HG03571 (cell line): ENCODE results near the gene ULBP2.

Experiments
- ATAC-seq: cut with Tn5 transposase; IDR thresholded peaks from one replicate; pipeline ENCODE4 v1.9.1; 2021; ENCODE audit not compliant: unreplicated experiment

The ULBP2 gene, protein sequence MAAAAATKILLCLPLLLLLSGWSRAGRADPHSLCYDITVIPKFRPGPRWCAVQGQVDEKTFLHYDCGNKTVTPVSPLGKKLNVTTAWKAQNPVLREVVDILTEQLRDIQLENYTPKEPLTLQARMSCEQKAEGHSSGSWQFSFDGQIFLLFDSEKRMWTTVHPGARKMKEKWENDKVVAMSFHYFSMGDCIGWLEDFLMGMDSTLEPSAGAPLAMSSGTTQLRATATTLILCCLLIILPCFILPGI

GRCh38 chr6:149941583-149942460 lies at the start of gene ULBP2:
Gene ULBP2 (plus strand): TSS chr6:149942014. CDS start chr6:149942073, 59 bp downstream.
- no peak for ATAC-seq

DNA sequence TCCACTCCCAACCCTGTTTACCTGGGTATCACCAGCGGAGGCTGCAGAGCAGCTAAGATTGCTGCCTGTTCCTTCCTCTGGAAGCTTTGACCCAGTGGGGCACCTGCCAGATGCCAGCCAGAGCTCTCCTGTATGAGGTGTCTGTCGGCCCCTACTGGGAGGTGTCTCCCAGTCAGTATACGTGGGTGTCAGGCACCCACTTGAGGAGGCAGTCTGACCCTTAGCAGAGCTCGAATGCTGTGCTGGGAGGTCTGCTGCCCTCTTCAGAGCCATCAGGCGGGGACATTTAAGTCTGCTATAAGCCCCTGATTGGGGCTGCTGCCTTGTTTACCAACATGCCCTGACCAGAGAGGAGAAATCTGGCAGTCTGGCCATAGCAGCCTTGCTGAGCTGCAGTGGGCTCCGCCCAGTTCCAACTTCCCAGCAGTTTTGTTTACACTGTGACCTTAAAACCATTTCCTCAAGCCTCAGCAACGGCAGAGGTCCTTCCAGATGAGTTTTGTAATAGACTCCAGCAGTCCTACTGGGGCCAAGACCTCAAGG lies 46.7 kb upstream of the ULBP2 start:
- no peak for ATAC-seq

DNA sequence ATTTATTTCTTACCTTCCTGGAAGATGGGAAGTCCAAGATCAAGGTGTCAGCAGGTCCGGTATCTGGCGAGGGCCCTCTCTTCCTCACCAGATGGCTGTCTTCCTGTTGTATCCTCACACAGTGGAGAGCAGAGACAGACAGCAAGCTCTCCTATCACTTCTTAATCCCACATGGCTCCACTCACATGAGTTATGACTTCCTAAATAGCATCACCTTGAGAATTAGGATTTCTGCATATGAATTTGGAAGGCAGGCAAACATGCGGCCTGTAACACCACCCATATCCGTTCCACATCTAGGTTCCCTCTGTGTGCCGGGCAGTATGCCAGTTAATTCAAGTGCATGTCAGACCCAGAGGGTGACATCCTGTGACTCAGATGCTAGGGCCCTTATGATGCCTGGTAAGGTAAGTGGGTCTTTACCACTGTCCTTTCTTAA lies 46.0 kb upstream of the ULBP2 start:
- no peak for ATAC-seq

DNA sequence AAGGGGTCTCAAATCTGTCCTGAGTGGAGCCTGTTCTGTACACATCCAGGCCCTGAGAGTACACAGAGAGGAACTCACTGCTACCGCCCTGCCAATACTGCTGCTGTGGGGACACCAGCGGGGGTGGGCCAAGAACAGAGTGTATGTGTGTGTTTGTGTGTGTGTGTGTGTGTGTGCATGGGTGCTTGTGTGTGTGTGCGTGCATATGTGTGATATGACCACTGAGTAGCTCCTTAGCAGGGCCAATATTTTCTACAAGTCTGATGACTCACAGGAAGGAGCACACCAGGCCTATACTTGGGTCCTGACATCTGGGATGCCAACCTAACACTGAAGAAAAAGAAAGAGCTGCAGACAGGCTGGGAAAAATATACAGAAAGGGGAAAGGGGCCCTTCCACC lies 45.3 kb upstream of the ULBP2 start:
- no peak for ATAC-seq

DNA sequence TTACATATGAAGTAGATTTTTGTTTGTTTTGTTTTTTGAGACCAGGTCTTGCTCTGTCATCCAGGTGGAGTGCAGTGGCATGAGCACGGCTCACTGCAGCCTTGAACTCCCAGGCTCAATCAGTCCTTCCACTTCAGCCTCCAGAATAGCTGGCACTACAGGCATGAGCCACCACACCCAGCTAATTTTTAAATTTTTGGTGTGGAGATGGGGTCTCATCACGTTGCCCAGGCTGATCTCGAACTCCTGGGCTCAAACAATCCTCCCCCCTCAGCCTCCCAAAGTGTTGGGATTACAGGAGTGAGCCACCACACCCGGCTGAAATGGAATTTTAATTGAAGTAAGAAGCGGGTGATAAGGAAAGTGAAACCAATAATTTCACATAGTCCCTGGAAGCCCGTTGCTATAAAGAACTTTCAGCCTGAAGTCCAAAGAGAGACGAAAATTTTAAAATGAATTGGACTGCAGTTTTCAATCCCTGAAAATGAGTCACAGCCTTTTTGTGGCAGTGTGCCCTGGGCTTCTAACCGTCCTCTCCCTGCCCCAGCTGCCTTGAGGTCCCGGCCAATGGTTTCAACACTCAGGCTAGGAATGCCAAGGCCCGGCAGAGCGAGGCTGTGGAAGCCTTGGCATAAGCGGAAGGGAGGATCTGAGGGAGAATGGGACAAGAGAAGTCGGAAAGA lies 44.7 kb upstream of the ULBP2 start:
- ATAC-seq, result no peak

DNA sequence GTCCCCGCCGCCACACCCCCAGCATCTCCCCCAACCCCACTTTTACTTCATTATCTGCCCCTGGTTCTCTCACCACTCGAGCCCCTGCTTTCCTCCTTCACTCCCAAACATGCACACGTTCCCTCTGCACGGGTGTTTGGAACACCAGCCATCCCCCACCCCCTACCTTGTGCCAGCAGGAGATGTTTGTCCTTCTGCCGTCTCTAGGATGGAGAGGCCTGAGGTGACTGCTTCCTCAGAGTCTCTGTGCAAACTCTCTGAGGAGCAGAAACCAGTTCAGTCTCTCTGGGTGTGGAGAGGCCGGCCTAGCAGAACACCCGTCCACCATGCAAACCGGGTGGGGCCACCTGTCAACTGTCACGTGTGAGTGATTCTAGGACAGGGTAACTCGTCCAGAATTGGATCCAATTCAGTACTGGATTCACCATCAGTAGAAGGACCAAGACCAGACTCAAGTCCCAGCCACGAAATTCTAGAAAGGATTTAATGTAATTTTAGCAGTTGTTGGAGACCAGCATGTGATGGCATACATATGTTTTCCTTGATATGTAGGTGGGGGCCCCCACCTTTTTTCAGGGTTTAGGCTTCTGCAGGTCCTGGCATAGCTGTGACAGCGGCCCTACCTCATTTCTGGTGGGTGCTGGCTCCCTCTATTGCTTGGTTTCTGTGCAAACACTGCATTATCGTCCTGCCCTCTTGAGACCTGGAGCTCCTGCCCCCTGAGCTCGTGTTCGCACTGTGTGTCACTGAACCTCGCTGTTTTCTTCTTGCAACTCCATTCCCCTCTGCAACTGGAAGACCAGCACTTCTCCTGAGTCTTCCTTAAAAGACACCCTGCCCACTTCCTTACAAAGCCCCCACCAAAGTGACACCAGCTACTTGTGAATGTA lies 43.7 kb upstream of the ULBP2 start, which contains the start of gene RAET1E:
RAET1E (minus strand) TSS at position 259 of the 890 bp plus-strand sequence. CDS start 7,212 bp downstream, outside the sequence.
- no peak for ATAC-seq

GRCh38 chr6:149898966-149899365 lies 42.8 kb upstream of the ULBP2 start:
- no peak for ATAC-seq

DNA sequence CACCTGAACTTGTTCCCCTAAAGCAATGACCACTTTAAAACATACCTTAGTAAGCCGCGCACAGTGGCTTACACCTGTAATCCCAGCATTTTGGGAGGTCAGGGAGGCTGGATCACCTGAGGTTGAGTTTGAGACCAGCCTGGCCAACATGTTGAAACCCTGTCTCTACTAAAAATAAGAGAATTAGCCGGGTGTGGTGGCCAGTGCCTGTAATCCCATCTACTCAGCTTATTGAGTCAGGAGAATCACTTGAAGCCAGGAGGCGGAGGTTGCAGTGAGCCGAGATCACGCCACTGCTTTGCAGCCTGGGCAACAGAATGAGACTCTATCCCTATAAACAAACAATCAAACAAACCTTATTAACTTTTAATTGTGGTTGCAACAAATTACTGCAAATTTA lies 42.3 kb upstream of the ULBP2 start:
- ATAC-seq, result no peak

- ATAC-seq, result no peak
Measured at GRCh38 chr6:149899926-149900619, 41.7 kb upstream of the ULBP2 start.

DNA sequence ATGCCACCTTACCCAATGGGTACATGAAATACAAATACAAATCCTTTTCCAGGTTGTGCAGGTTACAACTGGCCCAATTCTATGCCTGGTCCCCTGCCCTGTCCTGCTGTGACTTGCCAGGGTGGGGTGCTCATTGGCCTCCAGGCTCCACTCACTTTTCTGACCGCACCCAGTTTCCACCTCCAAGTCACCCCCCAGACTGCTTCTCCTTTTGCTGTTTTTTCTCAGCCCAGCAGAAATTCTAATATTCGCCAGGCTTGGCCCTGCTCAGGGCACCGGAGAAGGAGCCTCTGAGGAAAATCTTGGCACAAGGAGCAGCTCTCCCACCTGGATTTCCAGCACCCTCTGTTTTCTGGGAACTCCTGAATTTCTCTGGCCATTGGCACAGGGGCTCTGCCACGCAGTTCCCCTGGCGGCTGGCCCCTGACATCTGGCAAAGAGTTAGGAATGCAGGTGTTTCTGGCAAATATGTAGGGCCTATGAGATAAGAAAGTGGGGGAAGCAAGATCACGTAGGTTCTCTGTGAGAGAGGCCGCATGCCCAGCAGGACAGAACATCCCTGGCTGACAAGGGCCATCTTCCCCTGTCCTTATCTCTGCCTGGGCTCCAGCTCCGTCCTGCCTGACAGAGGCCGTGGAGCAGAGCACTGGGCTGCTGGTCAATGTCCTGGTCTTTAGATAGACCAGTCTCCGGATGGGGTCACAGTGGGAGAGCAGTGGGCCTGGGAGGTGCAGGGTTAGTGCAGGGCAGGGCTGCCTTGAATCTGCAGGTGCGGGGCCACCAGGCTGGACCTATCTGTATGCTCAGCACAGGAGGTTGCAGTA lies 41.0 kb upstream of the ULBP2 start:
- ATAC-seq, result no peak

- ATAC-seq, result no peak
Measured at GRCh38 chr6:149901444-149902140, 40.2 kb upstream of the ULBP2 start.

- ATAC-seq, result no peak
Measured at GRCh38 chr6:149903938-149904611, 37.7 kb upstream of the ULBP2 start.

DNA sequence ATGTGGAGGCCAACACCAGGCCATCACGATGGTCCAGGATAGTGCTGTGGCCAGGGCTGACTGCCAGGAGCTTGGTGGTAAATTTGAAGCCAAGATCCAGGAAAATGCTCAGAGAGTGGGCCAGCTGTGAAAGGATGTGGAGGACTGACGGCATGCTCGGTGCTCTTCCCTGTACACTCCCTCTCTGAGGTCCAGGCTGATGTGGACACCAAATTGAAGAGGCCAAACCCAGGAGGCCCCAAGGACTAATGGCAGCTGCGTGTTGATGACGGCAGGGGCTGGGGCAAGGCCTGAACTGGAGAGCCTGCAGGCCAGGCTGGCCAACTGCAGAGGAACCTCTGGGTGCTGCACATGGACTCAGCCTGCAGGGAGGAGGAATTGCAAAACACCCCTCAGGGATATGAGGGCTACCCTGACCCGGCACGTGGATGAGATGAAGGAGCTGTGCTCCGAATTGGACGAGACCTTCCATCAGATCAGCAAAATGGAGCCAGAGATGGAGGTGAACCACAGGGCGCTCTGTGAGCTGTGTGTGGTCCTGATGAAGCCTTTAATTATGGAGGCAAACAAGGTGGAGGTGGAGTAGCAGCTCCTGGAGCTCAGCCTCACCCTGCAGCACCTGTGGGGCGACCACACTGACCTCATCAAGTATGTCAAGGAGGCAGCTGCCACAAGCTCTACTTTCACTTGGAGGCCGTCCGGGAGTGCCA lies 37.0 kb upstream of the ULBP2 start:
- no peak for ATAC-seq

- ATAC-seq, result no peak
Measured at GRCh38 chr6:149905371-149905910, 36.4 kb upstream of the ULBP2 start.

DNA sequence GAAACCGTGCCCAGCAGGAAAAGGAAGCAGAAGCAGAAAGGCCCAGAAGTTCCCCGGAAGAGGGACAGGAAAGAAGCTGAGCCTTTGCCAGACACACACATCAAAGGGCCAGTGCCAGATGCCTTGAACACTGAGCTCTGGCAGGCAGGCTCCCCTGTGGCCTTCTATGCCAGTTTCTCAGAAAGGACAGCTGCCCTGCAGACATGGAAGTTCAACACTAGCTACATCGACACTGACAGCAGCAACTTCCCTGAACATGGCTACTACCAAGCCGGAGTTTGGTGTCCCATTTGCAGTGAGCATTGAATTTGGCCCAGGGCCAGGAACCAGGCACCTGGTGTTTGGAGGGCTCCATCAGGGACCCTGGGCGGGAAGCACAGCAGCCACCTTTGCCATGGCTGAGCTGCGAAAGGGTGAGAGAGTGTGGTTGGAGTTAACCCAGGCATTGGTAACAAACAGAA lies 35.9 kb upstream of the ULBP2 start:
- no peak for ATAC-seq

GRCh38 chr6:149906405-149906804 lies 35.4 kb upstream of the ULBP2 start:
- ATAC-seq, result no peak

GRCh38 chr6:149907317-149907716 lies 34.5 kb upstream of the ULBP2 start:
- no peak for ATAC-seq
